Upper lobe of right lung (tissue), 1 donor: Measurements from ENCODE around the gene DMTF1. TPM values are rescaled to one million over a fixed set of nuclear protein-coding genes. Genes with fewer than 3 reads are reported as not detected.

Experiments
- ATAC-seq: fragments of 200-7000 bp; cut with Tn5 transposase; one replicate; pipeline ENCODE4 v1.9.1; 2020; ENCODE audit warnings: mild to moderate bottlenecking, moderate library complexity
- DNase-seq: peaks from one replicate; pipeline ENCODE4 v3.0.0-alpha.2; 2020
- H3K27ac ChIP-seq: fragments of 200-600 bp; one replicate; pipeline ENCODE4 v1.8.0; 2022
- H3K27me3 ChIP-seq: fragments of 200-600 bp; one replicate; pipeline ENCODE4 v1.8.0; 2022; ENCODE audit warnings: mild to moderate bottlenecking
- H3K36me3 ChIP-seq: fragments of 200-600 bp; one replicate; pipeline ENCODE4 v1.8.0; 2022
- H3K4me1 ChIP-seq: fragments of 200-600 bp; one replicate; pipeline ENCODE4 v1.8.0; 2022
- H3K4me3 ChIP-seq: fragments of 200-600 bp; one replicate; pipeline ENCODE4 v1.8.0; 2022; ENCODE audit warnings: mild to moderate bottlenecking
- H3K9me3 ChIP-seq: fragments of 200-600 bp; one replicate; pipeline ENCODE4 v1.8.0; 2022
- intact Hi-C: fragments of 100-400 bp; cut with DNase I; formaldehyde crosslinking; loops from one replicate; pipeline ENCODE4 v1.11.0; 2022
- total RNA-seq: library from RNA; stranded (reverse); fragmentation: NEBNext Ultra II Directional; extraction: Animal tissue kit (Norgen Biotek cat#: 25700); gene quantifications from one replicate; pipeline ENCODE4 v1.2.1, GENCODE V29; 2021
- TF ChIP-seq, protein P1 (sequence below): fragments of 200-600 bp; IDR thresholded peaks from one replicate; pipeline ENCODE4 v1.8.0; 2022; ENCODE audit warnings: antibody characterized with exemption
- donor health status: DM: no; HTN: yes; CAD: no; lungs with severe emphysema.

Gene DMTF1
- total RNA-seq, 1 donor from 2014 or later, result 82.8 TPM

GRCh38 chr7:87137271-87137670 lies 15.0 kb upstream of the DMTF1 start:
- no peaks in the 10 kb centered on the region for H3K4me1 ChIP-seq
- no peak overlapping the region for H3K27ac ChIP-seq
- H3K9me3 ChIP-seq, result no peaks in the 10 kb centered on the region
- intact Hi-C loops, result no loop called here
- no peaks in the 10 kb centered on the region for H3K27me3 ChIP-seq
- ATAC-seq (no peak), DNase-seq (no peak)
- H3K36me3 ChIP-seq, result no peaks in the 10 kb centered on the region
- TF ChIP-seq, protein P1, sequence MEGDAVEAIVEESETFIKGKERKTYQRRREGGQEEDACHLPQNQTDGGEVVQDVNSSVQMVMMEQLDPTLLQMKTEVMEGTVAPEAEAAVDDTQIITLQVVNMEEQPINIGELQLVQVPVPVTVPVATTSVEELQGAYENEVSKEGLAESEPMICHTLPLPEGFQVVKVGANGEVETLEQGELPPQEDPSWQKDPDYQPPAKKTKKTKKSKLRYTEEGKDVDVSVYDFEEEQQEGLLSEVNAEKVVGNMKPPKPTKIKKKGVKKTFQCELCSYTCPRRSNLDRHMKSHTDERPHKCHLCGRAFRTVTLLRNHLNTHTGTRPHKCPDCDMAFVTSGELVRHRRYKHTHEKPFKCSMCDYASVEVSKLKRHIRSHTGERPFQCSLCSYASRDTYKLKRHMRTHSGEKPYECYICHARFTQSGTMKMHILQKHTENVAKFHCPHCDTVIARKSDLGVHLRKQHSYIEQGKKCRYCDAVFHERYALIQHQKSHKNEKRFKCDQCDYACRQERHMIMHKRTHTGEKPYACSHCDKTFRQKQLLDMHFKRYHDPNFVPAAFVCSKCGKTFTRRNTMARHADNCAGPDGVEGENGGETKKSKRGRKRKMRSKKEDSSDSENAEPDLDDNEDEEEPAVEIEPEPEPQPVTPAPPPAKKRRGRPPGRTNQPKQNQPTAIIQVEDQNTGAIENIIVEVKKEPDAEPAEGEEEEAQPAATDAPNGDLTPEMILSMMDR, result no peak
- H3K4me3 ChIP-seq, result no peak overlapping the region

GRCh38 chr7:87139514-87139913 lies 12.7 kb upstream of the DMTF1 start:
- Histone ChIP-seq H3K4me1 (no peaks in the 10 kb centered on the region), H3K36me3 (no peaks in the 10 kb centered on the region), H3K4me3 (no peak overlapping the region), H3K27me3 (no peaks in the 10 kb centered on the region), H3K9me3 (no peaks in the 10 kb centered on the region), H3K27ac (no peak overlapping the region)
- DNase-seq, result no peak
- ATAC-seq, result no peak
- TF ChIP-seq, protein P1, result no peak
- intact Hi-C loops, result no loop called here

- ATAC-seq (no peak), DNase-seq (no peak)
- Histone ChIP-seq H3K4me1 (no peaks in the 10 kb centered on the region), H3K36me3 (no peaks in the 10 kb centered on the region), H3K27me3 (no peaks in the 10 kb centered on the region), H3K9me3 (no peaks in the 10 kb centered on the region), H3K27ac (no peak overlapping the region), H3K4me3 (no peak overlapping the region)
- intact Hi-C loops, result loop anchor here (10.0 kb wide), 1 partner anchor 206 kb away; no protein-coding TSS in a partner anchor
- TF ChIP-seq, protein P1, result no peak
These were observed 11.9 kb upstream of the DMTF1 start for GRCh38 chr7:87140271-87140748.

GRCh38 chr7:87144173-87144657 lies 8.0 kb upstream of the DMTF1 start:
- ATAC-seq, result no peak
- DNase-seq, result no peak
- Histone ChIP-seq H3K27me3 (no peaks in the 10 kb centered on the region), H3K27ac (no peak overlapping the region), H3K4me3 (no peak overlapping the region), H3K36me3 (no peaks in the 10 kb centered on the region), H3K4me1 (no peaks in the 10 kb centered on the region), H3K9me3 (no peaks in the 10 kb centered on the region)
- TF ChIP-seq, protein P1, result no peak
- intact Hi-C loops, result loop anchor here (10.0 kb wide), 1 partner anchor 209 kb away; no protein-coding TSS in a partner anchor

DNA sequence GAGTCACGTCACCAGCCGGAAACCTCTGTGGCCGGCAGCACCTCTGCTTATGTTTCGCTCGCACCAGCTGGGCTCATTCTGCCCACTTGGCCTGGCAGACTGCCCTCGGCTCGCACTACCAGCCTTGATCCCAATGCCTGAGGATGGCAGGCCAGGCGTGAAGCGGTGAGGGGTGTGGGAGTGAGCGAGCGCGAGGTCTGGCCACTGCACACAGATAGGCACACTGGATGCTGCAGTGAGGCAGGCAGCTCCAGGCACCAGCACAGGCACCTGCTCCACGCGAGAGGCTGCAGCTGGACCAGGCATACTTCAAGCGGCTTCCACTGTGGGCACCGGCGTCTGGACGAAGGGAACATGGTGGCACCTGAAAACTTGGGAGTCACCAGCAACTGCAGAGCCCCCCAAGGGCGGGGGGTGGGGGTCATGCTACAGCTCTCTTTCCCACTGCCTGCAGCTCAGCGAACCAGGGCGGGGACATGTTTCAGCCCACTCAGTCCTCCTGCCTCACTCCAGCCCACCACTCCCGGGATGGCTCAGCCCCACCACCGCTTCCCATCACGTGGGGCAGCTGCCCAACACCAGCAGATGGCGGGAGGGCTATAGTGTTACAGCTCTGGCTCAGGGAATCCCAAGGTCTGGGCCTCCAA lies 5.4 kb upstream of the DMTF1 start:
- H3K4me3 ChIP-seq, result no peak overlapping the region
- H3K36me3 ChIP-seq, result no peaks in the 10 kb centered on the region
- DNase-seq (no peak), ATAC-seq (no peak)
- H3K27me3 ChIP-seq, result no peaks in the 10 kb centered on the region
- intact Hi-C loops, result loop anchor here (10.0 kb wide), 1 partner anchor 212 kb away; no protein-coding TSS in a partner anchor
- TF ChIP-seq, protein P1, result no peak
- no peak overlapping the region for H3K27ac ChIP-seq
- H3K9me3 ChIP-seq, result no peaks in the 10 kb centered on the region
- H3K4me1 ChIP-seq, result peaks cover 10% of the 10 kb centered on the region
